NCI-H460 (cell line): Measurements from ENCODE around the gene CMKLR1. TPM values are rescaled to one million over a fixed set of nuclear protein-coding genes. Genes with fewer than 3 reads are reported as not detected.

Experiments used
- DNase-seq: peaks from one replicate; pipeline ENCODE4 v3.0.0-alpha.2; 2016; ENCODE audit warnings: low read depth; ENCODE audit errors: extremely low read depth
- total RNA-seq: library from RNA; depleted of rRNA; stranded (reverse); fragments of >200 nt; shearing (Covaris generic); gene quantifications from 2 replicates; pipeline ENCODE4 v1.2.3, GENCODE V29; 2014

The CMKLR1 gene
- total RNA-seq, 1 experiment from 2014 or later = not detected

GRCh38 chr12:108337235-108338223 lies 1.6 kb downstream of the CMKLR1 start:
- peak; percentile 26 for DNase-seq

- no peak for DNase-seq
Observed at GRCh38 chr12:108335349-108336119, 3.6 kb downstream of the CMKLR1 start.

GRCh38 chr12:108333898-108334699 lies 5.0 kb downstream of the CMKLR1 start:
- no peak for DNase-seq

- no peak for DNase-seq
Observed at GRCh38 chr12:108332791-108333382, 6.2 kb downstream of the CMKLR1 start.

- no peak for DNase-seq
Observed at GRCh38 chr12:108328420-108328819, 10.7 kb downstream of the CMKLR1 start.

DNA sequence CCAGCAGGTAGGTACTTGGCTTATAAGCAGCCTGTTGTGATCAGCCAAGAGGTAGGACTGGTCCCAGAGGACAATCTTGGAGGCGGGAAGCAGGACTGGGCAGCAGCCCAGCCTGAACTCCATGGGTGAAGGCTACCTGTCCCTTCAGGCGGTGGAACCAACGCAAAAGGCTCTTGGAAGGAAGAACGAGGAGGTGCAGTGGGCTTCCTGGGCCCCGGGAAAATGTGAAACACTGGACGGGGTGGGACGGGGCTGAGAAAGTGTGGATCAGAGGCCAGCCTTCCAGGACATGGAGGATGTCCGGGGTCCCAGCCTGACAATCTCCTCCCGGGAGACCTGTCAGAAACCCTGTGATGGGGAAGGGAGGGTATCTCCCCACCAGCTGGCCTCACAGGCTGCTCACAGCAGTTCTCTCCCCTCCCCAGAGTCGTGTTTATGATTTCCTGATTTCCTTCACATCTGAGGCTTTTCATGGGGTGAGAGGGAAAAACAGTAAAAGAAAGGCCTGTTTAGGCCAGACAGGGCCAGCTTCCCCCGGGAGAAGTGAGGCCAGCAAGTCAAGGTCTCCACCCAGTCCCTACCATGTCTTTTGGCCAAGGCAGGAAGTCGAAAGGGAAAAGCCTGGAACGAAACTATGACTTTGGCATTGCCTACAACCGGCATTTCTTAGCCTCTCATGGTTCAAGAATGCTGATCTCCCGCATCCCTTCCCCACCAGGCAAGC lies 11.3 kb downstream of the CMKLR1 start:
- no peak for DNase-seq

GRCh38 chr12:108326254-108326750 lies 12.8 kb downstream of the CMKLR1 start:
- no peak for DNase-seq

DNA sequence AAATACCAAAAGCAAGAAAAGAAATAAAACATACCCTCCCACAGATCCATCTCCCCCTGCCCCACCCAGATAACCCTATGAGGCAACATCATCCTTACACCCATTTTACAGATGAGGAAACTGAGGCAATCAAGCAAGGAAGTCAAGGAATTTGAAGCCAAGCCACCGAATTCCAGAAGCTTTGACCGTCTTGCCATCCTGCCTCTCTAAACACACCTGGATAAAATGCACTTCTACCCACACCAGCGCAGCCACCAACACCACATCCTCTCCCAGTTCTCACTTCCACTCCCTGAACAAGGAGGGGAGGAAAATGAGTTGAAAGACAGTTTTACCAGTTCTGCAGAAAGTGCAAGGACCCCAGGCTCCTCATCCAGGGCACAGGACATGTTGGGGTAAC lies 13.6 kb downstream of the CMKLR1 start:
- no peak for DNase-seq

DNA sequence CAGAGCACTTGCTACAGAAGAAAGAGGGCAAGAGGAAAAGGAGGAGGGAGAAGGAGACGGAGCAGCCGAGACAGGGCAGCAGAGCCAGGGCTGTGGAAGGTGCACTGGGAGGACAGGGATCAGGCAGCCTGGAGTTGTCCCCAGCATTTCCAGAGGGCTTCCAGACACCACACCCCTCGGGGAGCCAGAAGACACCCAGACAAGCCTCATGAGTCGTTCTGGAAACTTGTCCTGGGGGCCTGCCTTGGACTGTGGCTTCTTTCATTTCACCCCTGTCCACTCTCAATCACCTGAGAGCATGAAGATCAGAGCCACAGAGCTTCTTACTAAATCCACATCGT lies 14.1 kb downstream of the CMKLR1 start:
- DNase-seq = no peak

DNA sequence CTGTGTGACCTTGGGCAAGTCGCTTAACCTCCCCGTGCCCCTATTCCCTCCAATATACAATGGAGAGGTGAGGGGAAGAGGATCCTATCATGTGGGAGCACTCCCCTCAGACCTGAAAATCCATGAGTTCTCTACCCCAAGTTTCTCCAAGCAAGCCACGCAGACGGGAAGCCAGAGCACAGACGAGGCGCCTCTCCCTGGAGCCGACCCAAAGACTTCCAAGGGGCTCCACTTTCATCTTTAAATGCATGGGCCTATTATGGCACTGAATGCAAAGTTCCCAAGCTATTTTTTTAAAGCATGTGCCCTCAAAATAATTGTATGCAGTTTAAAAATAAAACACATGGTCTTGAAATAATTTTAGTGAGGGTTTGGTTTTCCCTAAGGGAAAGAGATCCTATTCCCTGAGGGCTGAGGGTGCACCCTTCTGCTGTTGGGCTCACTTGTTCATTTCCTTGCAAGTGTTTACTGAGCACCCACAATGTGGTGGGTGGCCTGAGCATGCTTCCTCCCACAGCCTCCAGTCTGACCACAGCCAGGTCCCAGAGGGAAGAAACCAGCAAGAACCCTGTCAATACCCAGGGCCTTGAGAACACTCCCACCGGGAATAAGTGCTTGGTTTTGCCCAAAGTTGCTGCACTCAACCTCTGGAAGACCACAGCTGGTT lies 14.6 kb downstream of the CMKLR1 start:
- no peak for DNase-seq

DNA sequence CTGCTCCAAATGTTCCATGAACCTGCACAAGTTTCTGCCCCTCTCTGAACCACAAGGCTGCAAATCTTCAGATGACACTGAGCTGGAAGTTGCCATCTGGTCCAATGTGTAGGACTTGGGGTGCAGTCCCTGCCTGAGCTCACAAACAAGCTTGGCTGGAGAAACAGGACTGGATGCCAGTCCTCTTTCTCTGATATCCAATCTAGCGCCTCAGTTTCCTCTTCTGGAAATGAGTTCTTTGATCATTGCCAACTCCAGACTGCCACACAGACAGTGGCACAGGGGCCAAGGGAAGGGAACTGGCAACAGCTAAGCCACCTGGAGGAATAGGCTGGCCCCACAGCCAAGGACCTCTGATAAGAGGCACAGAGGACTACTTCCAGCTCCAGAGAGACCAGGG lies 15.5 kb downstream of the CMKLR1 start:
- DNase-seq = no peak

- DNase-seq = no peak
Observed at GRCh38 chr12:108322998-108323397, 16.1 kb downstream of the CMKLR1 start.

DNA sequence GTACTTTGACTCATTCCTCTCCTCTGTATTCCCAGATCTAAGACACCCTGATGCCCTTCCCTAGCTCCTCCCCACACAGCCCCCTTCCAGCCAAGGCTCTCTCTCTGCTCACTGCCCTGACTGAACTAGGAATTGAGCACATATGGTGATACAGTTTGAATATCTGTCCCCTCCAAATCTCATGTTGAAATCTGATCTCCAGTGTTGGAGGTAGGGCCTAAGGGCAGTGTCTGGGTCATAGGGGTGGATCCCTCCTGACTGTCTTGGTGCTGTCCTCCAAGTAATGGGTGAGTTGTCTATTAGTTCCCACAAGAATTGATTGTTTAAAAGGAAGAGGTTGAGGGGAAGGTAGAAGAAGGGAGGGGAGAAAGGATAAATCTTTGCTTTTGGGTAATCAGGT lies 17.4 kb downstream of the CMKLR1 start:
- no peak for DNase-seq

GRCh38 chr12:108320507-108321293 lies 18.4 kb downstream of the CMKLR1 start:
- no peak for DNase-seq

GRCh38 chr12:108319277-108320234 lies 19.6 kb downstream of the CMKLR1 start:
- no peak for DNase-seq

DNA sequence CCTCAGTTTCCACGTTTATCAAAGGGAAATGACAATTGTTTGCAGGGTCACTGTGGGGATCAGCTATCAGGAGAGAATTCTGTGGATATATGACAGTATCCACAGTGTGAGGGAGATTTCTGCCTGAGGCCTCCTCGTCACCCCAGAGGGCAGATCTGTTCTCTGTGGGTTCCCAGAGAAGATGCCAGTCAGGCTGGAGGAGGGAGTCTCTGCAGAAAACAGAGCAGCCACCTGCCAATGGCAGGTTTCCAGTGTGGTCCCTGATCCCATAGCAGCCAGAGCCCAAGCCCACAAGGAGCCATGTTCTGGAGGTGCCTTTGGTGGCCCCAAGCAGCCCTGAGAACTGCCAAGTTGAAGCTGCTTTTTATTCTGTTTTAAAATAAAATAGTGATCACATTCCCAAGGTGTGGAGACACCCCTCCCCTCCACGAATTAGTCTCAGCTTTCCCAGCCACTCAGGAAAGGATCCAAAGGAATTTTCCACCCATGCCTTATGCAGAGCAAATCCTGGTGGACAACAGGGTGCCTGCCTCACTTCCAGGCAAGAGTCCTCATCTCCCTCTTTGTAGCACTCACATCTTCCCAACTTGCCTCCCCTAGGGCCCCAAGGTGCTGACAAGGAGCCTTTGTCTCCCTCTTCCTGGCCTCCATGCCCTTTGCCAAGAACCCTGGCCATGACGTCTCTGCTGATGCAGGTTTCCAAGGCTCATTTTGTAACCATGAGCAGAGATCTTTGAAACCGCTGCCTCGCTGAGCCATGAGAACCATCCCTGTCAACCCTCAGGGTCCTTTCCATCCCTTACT lies 20.4 kb downstream of the CMKLR1 start:
- no peak for DNase-seq
